Trophoblast cell (in vitro differentiated cells and primary cell): ENCODE measurements around the gene TEX54. TPM values are rescaled to one million over a fixed set of nuclear protein-coding genes. Genes with fewer than 3 reads are reported as not detected.
A peak's percentile ranks its signal among the peaks of the same experiment; 100 is the strongest.

Experiments
- DNase-seq, 2 donors: peaks; one replicate each; pipeline ENCODE4 v3.0.0-alpha.2; 2016
- H2AFZ ChIP-seq: 2 replicates; pipeline ENCODE4 v1.6.1; 2013; ENCODE audit warnings: low read length, moderate library complexity, mild to moderate bottlenecking; ENCODE audit not compliant: insufficient read depth, poor library complexity
- H2AK5ac ChIP-seq: 2 replicates; pipeline ENCODE4 v1.6.1; 2013; ENCODE audit warnings: mild to moderate bottlenecking, low read length
- H2BK120ac ChIP-seq: 2 replicates; pipeline ENCODE4 v1.6.1; 2013; ENCODE audit warnings: low read length, mild to moderate bottlenecking, moderate library complexity; ENCODE audit not compliant: insufficient read depth, poor library complexity
- H2BK12ac ChIP-seq: 2 replicates; pipeline ENCODE4 v1.6.1; 2013; ENCODE audit warnings: mild to moderate bottlenecking, low read length, moderate library complexity
- H2BK5ac ChIP-seq: 2 replicates; pipeline ENCODE4 v1.6.1; 2013; ENCODE audit warnings: low read length, low read depth, moderate library complexity, mild to moderate bottlenecking; ENCODE audit not compliant: poor library complexity
- H3K14ac ChIP-seq: 2 replicates; pipeline ENCODE4 v1.6.1; 2013; ENCODE audit warnings: mild to moderate bottlenecking, low read length
- H3K18ac ChIP-seq: 2 replicates; pipeline ENCODE4 v1.6.1; 2013; ENCODE audit warnings: mild to moderate bottlenecking, low read length
- H3K23ac ChIP-seq: 2 replicates; pipeline ENCODE4 v1.6.1; 2013; ENCODE audit warnings: low read length
- H3K27ac ChIP-seq: 2 replicates; pipeline ENCODE4 v1.5.1; 2013; ENCODE audit warnings: low read depth, mild to moderate bottlenecking, inconsistent platforms, low read length, moderate library complexity
- H3K27me3 ChIP-seq: 2 replicates; pipeline ENCODE4 v1.6.1; 2013; ENCODE audit warnings: inconsistent platforms, mild to moderate bottlenecking, low read length, moderate library complexity; ENCODE audit not compliant: insufficient read depth
- H3K36me3 ChIP-seq, 2 experiments: 1 replicate in 1 of 2; 2 replicates in 1 of 2; pipeline ENCODE4 v1.6.1; 2013; ENCODE audit warnings: low read length in 2 of 2, mild to moderate bottlenecking in 2 of 2, moderate library complexity in 1 of 2; ENCODE audit not compliant: insufficient read depth in 2 of 2, control insufficient read depth in 1 of 2
- H3K4ac ChIP-seq: 2 replicates; pipeline ENCODE4 v1.6.1; 2013; ENCODE audit warnings: low read depth, mild to moderate bottlenecking, low read length, moderate library complexity
- H3K4me1 ChIP-seq, 2 experiments: 1 replicate in 1 of 2; 2 replicates in 1 of 2; pipeline ENCODE4 v1.6.1; 2013; ENCODE audit warnings: low read length in 2 of 2, mild to moderate bottlenecking in 2 of 2, moderate library complexity in 1 of 2; ENCODE audit not compliant: insufficient read depth in 2 of 2, control insufficient read depth in 1 of 2
- H3K4me2 ChIP-seq: 2 replicates; pipeline ENCODE4 v1.6.1; 2013; ENCODE audit warnings: inconsistent platforms, mild to moderate bottlenecking, low read length, moderate library complexity
- H3K4me3 ChIP-seq: 2 replicates; pipeline ENCODE4 v1.5.1; 2013; ENCODE audit warnings: mild to moderate bottlenecking, low read depth, low read length, inconsistent platforms
- H3K79me1 ChIP-seq: one replicate; pipeline ENCODE4 v1.6.1; 2013; ENCODE audit warnings: low read length
- H3K79me2 ChIP-seq: 2 replicates; pipeline ENCODE4 v1.6.1; 2013; ENCODE audit warnings: low read length, mild to moderate bottlenecking; ENCODE audit not compliant: control insufficient read depth, insufficient read depth, poor library complexity
- H3K9ac ChIP-seq: 2 replicates; pipeline ENCODE4 v1.6.1; 2013; ENCODE audit warnings: mild to moderate bottlenecking, low read length
- H3K9me3 ChIP-seq: 2 replicates; pipeline ENCODE4 v1.6.1; 2013; ENCODE audit warnings: low read depth, mild to moderate bottlenecking, control low read depth, inconsistent platforms, low read length; ENCODE audit not compliant: insufficient read depth
- H4K12ac ChIP-seq: 2 replicates; pipeline ENCODE4 v1.6.1; 2013; ENCODE audit warnings: low read depth, mild to moderate bottlenecking, low read length, moderate library complexity
- H4K8ac ChIP-seq: 2 replicates; pipeline ENCODE4 v1.6.1; 2013; ENCODE audit warnings: low read depth, mild to moderate bottlenecking, low read length, moderate library complexity
- H4K91ac ChIP-seq: one replicate; pipeline ENCODE4 v1.6.1; 2013; ENCODE audit warnings: low read depth, mild to moderate bottlenecking, low read length, moderate library complexity
- WGBS: extraction: QIAGEN DNeasy Blood & Tissue Kit; methylation state at CpG from one replicate; pipeline ENCODE4 v1.1.7; 2013; ENCODE audit warnings: missing lambda C conversion rate; ENCODE audit not compliant: insufficient read length, insufficient coverage; ENCODE audit errors: extremely low coverage; 5-methylcytosine and 5-hydroxymethylcytosine counted together
- polyA plus RNA-seq: library from polyadenylated mRNA; stranded (reverse); fragments of 200-250 nt; gene quantifications from 2 replicates; pipeline ENCODE4 v1.2.3, GENCODE V29; 2013

Gene TEX54
- polyA plus RNA-seq = not detected in 2 replicates

DNA sequence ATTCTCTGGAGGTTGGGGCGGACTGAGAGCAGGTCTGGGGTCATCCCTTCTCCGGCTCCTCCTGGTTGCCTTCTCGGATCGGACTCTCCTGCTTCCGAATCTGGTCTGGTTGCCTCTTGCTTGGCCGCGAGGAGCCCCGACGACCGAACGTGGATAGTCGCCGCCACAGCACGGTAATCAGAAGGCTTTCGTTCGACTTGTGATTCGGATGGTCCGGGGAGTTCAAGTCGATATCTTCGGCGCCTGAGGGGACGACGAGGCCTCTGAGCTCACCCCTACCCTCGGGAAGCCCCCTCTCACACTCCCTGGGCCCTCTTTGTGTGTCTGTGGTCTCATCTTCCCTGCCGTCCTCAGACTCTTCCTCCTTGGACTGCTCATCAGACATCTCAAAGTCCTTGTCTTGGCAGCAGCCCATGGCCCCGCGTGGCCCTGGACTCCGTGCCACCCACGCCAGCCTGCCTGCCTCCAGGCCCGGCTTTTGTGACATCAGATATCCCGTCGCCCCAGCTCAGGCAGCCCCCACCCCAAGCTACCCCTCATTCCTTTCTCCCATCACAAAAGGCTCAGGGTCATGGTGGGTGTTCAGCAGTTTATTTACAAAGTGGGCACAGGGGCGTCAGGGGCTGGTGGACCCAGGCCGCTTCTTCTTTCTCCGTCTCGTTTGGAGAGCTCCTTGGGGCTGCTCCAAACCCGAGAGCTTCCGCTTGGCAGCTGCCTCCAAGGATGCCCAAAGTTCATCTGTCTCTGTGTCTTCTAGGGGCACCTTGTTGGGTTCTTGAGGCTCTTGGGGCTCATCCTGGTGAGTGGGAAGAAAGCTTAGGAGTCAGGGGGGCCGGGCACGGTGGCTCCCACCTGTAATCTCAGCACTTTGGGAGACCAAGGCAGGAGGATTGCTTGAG, at the start of gene TEX54:
Gene TEX54, minus strand, starts transcription at position 506 of the 899 bp plus-strand sequence.
- H3K4me3 ChIP-seq = peak within 1 kb of the TSS; percentile 92
- H3K23ac ChIP-seq = no peak within 1 kb of the TSS
- DNase-seq = no peak
- peak within 1 kb of the TSS; percentile 93 for H3K9ac ChIP-seq
- peak within 1 kb of the TSS; percentile 77 for H2AFZ ChIP-seq
- peaks cover 28 to 39% of the 10 kb centered on the region in 2 experiments for H3K36me3 ChIP-seq
- H3K4ac ChIP-seq = peak within 1 kb of the TSS; percentile 68
- H3K27me3 ChIP-seq = no peaks in the 10 kb centered on the region
- peak within 1 kb of the TSS; percentile 73 for H3K27ac ChIP-seq
- peak within 1 kb of the TSS; percentile 81 for H3K4me2 ChIP-seq
- peak within 1 kb of the TSS; percentile 83 for H4K91ac ChIP-seq
- no peak within 1 kb of the TSS for H2BK12ac ChIP-seq
- H2AK5ac ChIP-seq = peak within 1 kb of the TSS; percentile 43
- H3K4me1 ChIP-seq = peaks cover 0 to 6% of the 10 kb centered on the region in 2 experiments
- peaks cover 17% of the 10 kb centered on the region for H3K79me2 ChIP-seq
- H3K14ac ChIP-seq = peak within 1 kb of the TSS; percentile 78
- H3K18ac ChIP-seq = peak within 1 kb of the TSS; percentile 69
- peak within 1 kb of the TSS; percentile 98 for H2BK5ac ChIP-seq
- peak within 1 kb of the TSS; percentile 93 for H4K8ac ChIP-seq
- peaks cover 15% of the 10 kb centered on the region for H3K79me1 ChIP-seq
- no CpG with 5 or more reads among the region's 40 CpGs for WGBS
- H3K9me3 ChIP-seq = peaks cover 3% of the 10 kb centered on the region
- peak within 1 kb of the TSS; percentile 89 for H2BK120ac ChIP-seq
- H4K12ac ChIP-seq = peak within 1 kb of the TSS; percentile 50

DNA sequence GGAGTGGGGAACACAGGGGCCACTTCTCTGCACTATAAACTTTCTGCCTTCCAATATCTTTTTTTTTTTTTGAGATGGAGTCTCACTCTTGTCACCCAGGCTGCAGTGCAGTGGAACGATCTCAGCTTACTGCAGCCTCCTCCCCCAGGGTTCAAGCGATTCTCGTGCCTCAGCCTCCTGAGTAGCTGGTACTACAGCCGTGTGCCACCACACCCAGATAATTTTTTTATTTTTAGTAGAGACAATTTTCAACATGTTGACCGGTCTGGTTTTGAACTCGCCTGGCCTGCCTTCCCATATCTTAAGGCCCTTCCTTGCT, 49.7 kb upstream of the TEX54 start:
- no CpG with 5 or more reads among the region's 6 CpGs for WGBS
- no peak for DNase-seq

DNA sequence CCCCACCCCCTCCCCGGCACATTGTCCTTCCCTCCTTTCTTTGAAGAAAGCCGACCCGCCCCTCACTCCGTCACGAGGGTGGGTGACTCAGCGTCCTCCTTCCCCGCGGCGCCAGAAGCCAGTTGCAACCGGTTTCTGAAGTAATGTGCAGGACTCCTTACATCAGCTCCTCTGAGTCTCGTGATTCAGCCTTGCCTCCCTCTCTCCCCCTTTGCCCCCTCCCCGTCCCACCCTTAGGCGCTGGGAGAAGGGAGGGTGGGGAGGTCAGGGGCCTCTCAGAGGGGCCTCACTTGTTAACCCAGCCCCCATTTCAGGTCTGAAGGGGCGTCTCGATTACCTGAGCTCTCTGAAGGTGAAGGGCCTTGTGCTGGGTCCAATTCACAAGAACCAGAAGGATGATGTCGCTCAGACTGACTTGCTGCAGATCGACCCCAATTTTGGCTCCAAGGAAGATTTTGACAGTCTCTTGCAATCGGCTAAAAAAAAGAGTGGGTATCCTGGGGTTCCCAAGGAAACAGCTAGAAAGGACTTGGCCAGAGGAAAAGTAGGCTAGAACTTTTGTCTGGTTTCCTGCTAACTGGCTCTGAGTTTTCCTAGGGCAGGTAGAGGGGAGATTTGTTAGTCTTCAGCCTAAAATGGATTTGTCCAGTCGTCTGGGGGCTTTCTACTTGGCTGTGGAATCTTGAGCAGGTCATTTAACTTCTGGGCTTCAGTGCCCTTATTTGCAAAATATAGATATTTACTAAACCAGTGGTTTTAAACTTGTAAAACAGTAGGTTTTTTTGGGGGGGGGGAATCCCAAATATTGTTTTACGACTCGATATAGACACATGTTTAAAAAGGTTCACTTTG, 49.2 kb upstream of the TEX54 start:
- Histone ChIP-seq H3K4me3 (peak overlapping the region; percentile 99), H3K36me3 (peaks cover 41 to 43% of the 10 kb centered on the region in 2 experiments), H3K4me1 (peaks cover 13 to 25% of the 10 kb centered on the region in 2 experiments), H3K9me3 (peaks cover 3% of the 10 kb centered on the region), H2BK120ac (peak overlapping the region; percentile 99), H2AFZ (no peak overlapping the region), H3K9ac (peak overlapping the region; percentile 81), H3K14ac (peak overlapping the region; percentile 90), H3K79me1 (peaks cover 21% of the 10 kb centered on the region), H3K79me2 (peaks cover 21% of the 10 kb centered on the region), H3K23ac (no peak overlapping the region), H3K27me3 (no peaks in the 10 kb centered on the region), H3K27ac (peak overlapping the region; percentile 94), H3K18ac (peak overlapping the region; percentile 91), H2AK5ac (peak overlapping the region; percentile 69), H4K12ac (peak overlapping the region; percentile 65), H4K8ac (peak overlapping the region; percentile 92), H3K4me2 (peak overlapping the region; percentile 69), H4K91ac (peak overlapping the region; percentile 96), H2BK12ac (peak overlapping the region; percentile 21), H2BK5ac (peak overlapping the region; percentile 95), H3K4ac (peak overlapping the region; percentile 99)
- no CpG with 5 or more reads among the region's 21 CpGs for WGBS
- peak; percentile 95 to 98 for DNase-seq

More for the DNA sequence above, 49.7 kb upstream of the TEX54 start:
- peak overlapping the region; percentile 80 for H3K4ac ChIP-seq
- peaks cover 17 to 25% of the 10 kb centered on the region in 2 experiments for H3K4me1 ChIP-seq
- H3K4me3 ChIP-seq = no peak overlapping the region
- peaks cover 46 to 49% of the 10 kb centered on the region in 2 experiments for H3K36me3 ChIP-seq
- peaks cover 21% of the 10 kb centered on the region for H3K79me2 ChIP-seq
- no peak overlapping the region for H3K14ac ChIP-seq
- H3K4me2 ChIP-seq = peak overlapping the region; percentile 69
- H2BK12ac ChIP-seq = no peak overlapping the region
- peaks cover 3% of the 10 kb centered on the region for H3K9me3 ChIP-seq
- no peak overlapping the region for H4K12ac ChIP-seq
- H3K79me1 ChIP-seq = peaks cover 21% of the 10 kb centered on the region
- H3K27ac ChIP-seq = peak overlapping the region; percentile 94
- no peak overlapping the region for H2AK5ac ChIP-seq
- no peaks in the 10 kb centered on the region for H3K27me3 ChIP-seq
- H4K91ac ChIP-seq = no peak overlapping the region
- no peak overlapping the region for H3K23ac ChIP-seq
- no peak overlapping the region for H2AFZ ChIP-seq
- no peak overlapping the region for H3K9ac ChIP-seq
- no peak overlapping the region for H3K18ac ChIP-seq
- no peak overlapping the region for H2BK120ac ChIP-seq
- H4K8ac ChIP-seq = no peak overlapping the region
- H2BK5ac ChIP-seq = no peak overlapping the region
